Choroid plexus epithelial cell (primary cell): ENCODE measurements around the gene ATP8B3.

ENCODE experiments used
- DNase-seq: peaks from one replicate; pipeline ENCODE4 v3.0.0-alpha.2; 2010; ENCODE audit warnings: low read depth
- H3K4me3 ChIP-seq: 2 replicates; pipeline ENCODE4 v1.5.1; 2011; ENCODE audit warnings: low read depth, mild to moderate bottlenecking, control low read depth, low read length, moderate library complexity
- CTCF ChIP-seq: conservative IDR thresholded peaks from 2 replicates; pipeline ENCODE4 v1.5.1; 2011; ENCODE audit warnings: low read depth, mild to moderate bottlenecking, control low read depth, inconsistent platforms, low read length, moderate library complexity

ATP8B3 gene

GRCh38 chr19:1760020-1760419 is 52.1 kb downstream of the ATP8B3 start:
- no peak for TF ChIP-seq CTCF
- no peak overlapping the region for H3K4me3 ChIP-seq
- no peak for DNase-seq

- H3K4me3 ChIP-seq, result no peak overlapping the region
- no peak for TF ChIP-seq CTCF
- DNase-seq, result no peak
Observed at GRCh38 chr19:1758959-1759903, 52.8 kb downstream of the ATP8B3 start.

GRCh38 chr19:1758231-1758577 is 53.9 kb downstream of the ATP8B3 start:
- TF ChIP-seq CTCF, result no peak
- no peak overlapping the region for H3K4me3 ChIP-seq
- DNase-seq, result no peak

GRCh38 chr19:1757468-1758230 is 54.4 kb downstream of the ATP8B3 start:
- no peak overlapping the region for H3K4me3 ChIP-seq
- DNase-seq, result no peak
- no peak for TF ChIP-seq CTCF

GRCh38 chr19:1756705-1757465 is 55.2 kb downstream of the ATP8B3 start:
- H3K4me3 ChIP-seq, result no peak overlapping the region
- no peak for DNase-seq

GRCh38 chr19:1756264-1756663 is 55.8 kb downstream of the ATP8B3 start:
- no peak for DNase-seq
- no peak for TF ChIP-seq CTCF

More at GRCh38 chr19:1756705-1757465, 55.2 kb downstream of the ATP8B3 start:
- no peak for TF ChIP-seq CTCF

More at GRCh38 chr19:1756264-1756663, 55.8 kb downstream of the ATP8B3 start:
- H3K4me3 ChIP-seq, result no peak overlapping the region
